ENCODE results near the gene ST6GALNAC5.

GRCh38 chr1:77057994-77058585, 190.8 kb downstream of the ST6GALNAC5 start:
- TF ChIP-seq, protein P1, sequence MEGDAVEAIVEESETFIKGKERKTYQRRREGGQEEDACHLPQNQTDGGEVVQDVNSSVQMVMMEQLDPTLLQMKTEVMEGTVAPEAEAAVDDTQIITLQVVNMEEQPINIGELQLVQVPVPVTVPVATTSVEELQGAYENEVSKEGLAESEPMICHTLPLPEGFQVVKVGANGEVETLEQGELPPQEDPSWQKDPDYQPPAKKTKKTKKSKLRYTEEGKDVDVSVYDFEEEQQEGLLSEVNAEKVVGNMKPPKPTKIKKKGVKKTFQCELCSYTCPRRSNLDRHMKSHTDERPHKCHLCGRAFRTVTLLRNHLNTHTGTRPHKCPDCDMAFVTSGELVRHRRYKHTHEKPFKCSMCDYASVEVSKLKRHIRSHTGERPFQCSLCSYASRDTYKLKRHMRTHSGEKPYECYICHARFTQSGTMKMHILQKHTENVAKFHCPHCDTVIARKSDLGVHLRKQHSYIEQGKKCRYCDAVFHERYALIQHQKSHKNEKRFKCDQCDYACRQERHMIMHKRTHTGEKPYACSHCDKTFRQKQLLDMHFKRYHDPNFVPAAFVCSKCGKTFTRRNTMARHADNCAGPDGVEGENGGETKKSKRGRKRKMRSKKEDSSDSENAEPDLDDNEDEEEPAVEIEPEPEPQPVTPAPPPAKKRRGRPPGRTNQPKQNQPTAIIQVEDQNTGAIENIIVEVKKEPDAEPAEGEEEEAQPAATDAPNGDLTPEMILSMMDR (conservative IDR thresholded peaks at IDR 0.05 in 1 of 2, IDR thresholded peaks at IDR 0.05 in 1 of 2; ENCODE audit: extremely low read depth in 1 of 2, insufficient read depth in 1 of 2, low read depth in 1 of 2, low read length in 2 of 2) = no peak
- TF ChIP-seq EZH2 (IDR thresholded peaks at IDR 0.05; ENCODE audit: borderline replicate concordance, low read length) = no peak

All from mammary epithelial cell (primary cell).